Neural progenitor cell (in vitro differentiated cells): ENCODE results near the gene IRGC. TPM values are rescaled to one million over a fixed set of nuclear protein-coding genes. Genes with fewer than 3 reads are reported as not detected.

Experiments used
- DNase-seq: peaks from one replicate; pipeline ENCODE4 v3.0.0-alpha.2; 2016; ENCODE audit warnings: low spot score
- H2AFZ ChIP-seq: fragments of 200-600 bp; sonication (generic); replicated peaks from 2 replicates; pipeline ENCODE4 v1.6.1; 2016; ENCODE audit warnings: antibody characterized with exemption
- H3F3A ChIP-seq: fragments of 200-600 bp; sonication (generic); 2 replicates; pipeline ENCODE4 v1.6.1; 2016; ENCODE audit warnings: antibody characterized with exemption, low read depth
- H3K27ac ChIP-seq: fragments of 200-600 bp; sonication (generic); 2 replicates; pipeline ENCODE4 v1.5.1; 2016; ENCODE audit warnings: mild to moderate bottlenecking
- H3K27me3 ChIP-seq: fragments of 200-600 bp; sonication (generic); 2 replicates; pipeline ENCODE4 v1.6.1; 2016; ENCODE audit warnings: mild to moderate bottlenecking, moderate library complexity
- H3K36me3 ChIP-seq: fragments of 200-600 bp; sonication (generic); 2 replicates; pipeline ENCODE4 v1.5.1; 2016
- H3K4me1 ChIP-seq: fragments of 200-600 bp; sonication (generic); 2 replicates; pipeline ENCODE4 v1.6.1; 2016; ENCODE audit warnings: mixed run types
- H3K4me2 ChIP-seq: fragments of 200-600 bp; sonication (generic); 2 replicates; pipeline ENCODE4 v1.6.1; 2016
- H3K4me3 ChIP-seq: fragments of 200-600 bp; sonication (generic); 2 replicates; pipeline ENCODE4 v1.5.1; 2016
- H3K79me2 ChIP-seq: fragments of 200-600 bp; sonication (generic); 2 replicates; pipeline ENCODE4 v1.6.1; 2016; ENCODE audit warnings: low read depth
- H3K9ac ChIP-seq: fragments of 200-600 bp; sonication (generic); 2 replicates; pipeline ENCODE4 v1.6.1; 2016
- H3K9me3 ChIP-seq: fragments of 200-600 bp; sonication (generic); 2 replicates; pipeline ENCODE4 v1.5.1; 2016; ENCODE audit warnings: low read depth
- H4K20me1 ChIP-seq: fragments of 200-600 bp; sonication (generic); 2 replicates; pipeline ENCODE4 v1.6.1; 2016; ENCODE audit warnings: low read depth
- H3K27ac Mint-ChIP-seq: 3 replicates; pipeline ENCODE4 v1.8.0; 2021; ENCODE audit warnings: mixed read lengths
- H3K27me3 Mint-ChIP-seq: 2 replicates; pipeline ENCODE4 v1.8.0; 2022; ENCODE audit warnings: low read depth, mild to moderate bottlenecking, inconsistent platforms, moderate library complexity, mixed read lengths; ENCODE audit not compliant: insufficient read depth
- H3K36me3 Mint-ChIP-seq: 3 replicates; pipeline ENCODE4 v1.8.0; 2021; ENCODE audit warnings: mixed read lengths
- H3K4me1 Mint-ChIP-seq: 3 replicates; pipeline ENCODE4 v1.8.0; 2021; ENCODE audit warnings: mixed read lengths
- H3K4me3 Mint-ChIP-seq: 3 replicates; pipeline ENCODE4 v1.8.0; 2021; ENCODE audit warnings: mild to moderate bottlenecking, moderate library complexity, mixed read lengths
- H3K9me3 Mint-ChIP-seq: 3 replicates; pipeline ENCODE4 v1.8.0; 2020; ENCODE audit warnings: mixed read lengths
- EZH2 ChIP-seq: fragments of 200-600 bp; sonication (generic); IDR thresholded peaks from 2 replicates; pipeline ENCODE4 v1.6.1; 2017; ENCODE audit warnings: antibody characterized with exemption, mild to moderate bottlenecking, moderate library complexity
- EZH2phosphoT487 ChIP-seq: fragments of 200-600 bp; sonication (generic); IDR thresholded peaks from 2 replicates; pipeline ENCODE4 v1.6.1; 2017; ENCODE audit warnings: antibody characterized with exemption
- total RNA-seq: library from RNA; depleted of rRNA; stranded (reverse); fragments of >200 nt; gene quantifications from 2 replicates; pipeline ENCODE4 v1.2.3, GENCODE V29; 2015; ENCODE audit warnings: low replicate concordance
- TF ChIP-seq, protein P1 (sequence below): fragments of 200-600 bp; sonication (generic); IDR thresholded peaks from 2 replicates; pipeline ENCODE4 v1.5.1; 2017; ENCODE audit warnings: antibody characterized with exemption, mild to moderate bottlenecking

Gene IRGC
- total RNA-seq, 1 donor from 2014 or later = not detected

DNA sequence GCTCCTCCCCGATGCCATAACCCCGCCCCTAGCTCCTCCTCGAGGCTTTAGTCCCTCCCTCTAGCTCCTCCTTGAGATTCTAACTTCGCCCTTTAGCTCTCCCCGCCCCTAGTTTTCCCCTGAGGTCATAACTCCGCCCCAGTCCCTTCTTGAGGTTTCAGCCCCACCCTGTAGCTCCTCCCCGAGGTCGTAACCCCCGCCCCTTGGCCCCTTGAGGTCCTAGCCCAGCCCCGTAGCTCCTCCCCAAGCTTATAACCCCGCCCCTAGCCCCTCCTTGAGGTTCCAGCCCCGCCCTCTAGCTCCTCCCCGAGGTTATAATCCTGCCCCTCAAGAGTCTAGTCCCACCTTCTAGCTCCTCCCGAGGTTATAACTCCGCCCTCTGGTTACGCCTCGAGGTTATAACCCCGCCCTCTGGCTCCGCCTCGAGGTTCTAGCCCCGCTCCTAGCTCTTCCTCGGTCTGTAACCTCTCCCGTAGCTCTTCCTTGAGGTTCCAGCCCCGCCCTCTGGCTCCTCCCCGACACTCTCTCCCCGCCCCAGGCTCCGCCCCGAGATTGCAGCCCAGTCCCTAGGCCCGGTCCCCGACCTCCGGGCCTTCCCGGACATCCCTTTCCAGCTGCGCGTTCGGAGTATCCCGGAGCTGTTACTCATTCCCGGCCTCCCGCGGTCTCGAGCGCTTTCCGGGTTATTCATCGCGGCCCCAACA lies 47.3 kb upstream of the IRGC start:
- Mint-ChIP-seq H3K4me1 (peaks cover 31% of the 10 kb centered on the region), H3K27ac (peak overlapping the region; percentile 83)

DNA sequence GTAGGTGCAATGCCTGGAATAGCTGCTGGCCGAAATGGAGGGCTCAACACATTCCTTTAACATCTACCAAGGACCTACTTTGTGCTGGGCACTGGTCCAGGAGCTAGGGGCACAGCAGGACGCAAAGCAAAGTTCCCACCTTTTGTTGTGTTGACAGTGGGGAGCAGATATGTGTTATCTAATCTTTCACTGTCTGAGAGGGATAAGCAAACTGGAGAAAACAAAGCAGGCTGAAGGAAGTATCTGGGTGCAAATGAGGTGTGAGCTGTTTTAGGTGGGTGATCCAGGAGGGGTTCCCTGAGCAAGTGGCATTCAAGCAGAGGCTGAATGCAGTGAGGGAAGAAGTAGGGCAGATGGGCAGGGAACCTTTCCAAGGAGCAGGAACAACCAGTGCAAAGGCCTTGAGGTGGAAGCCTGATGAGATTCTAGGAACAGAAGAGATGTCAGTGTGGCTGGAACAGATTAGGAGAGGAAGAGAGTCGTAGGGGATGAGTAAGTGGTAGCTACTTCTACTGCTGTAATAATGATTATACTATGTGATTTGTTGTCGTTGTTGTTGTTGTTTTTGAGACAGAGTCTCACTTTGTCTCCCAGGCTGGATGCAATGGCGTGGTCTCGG lies 43.7 kb upstream of the IRGC start:
- H3K9me3 Mint-ChIP-seq = peaks cover 2% of the 10 kb centered on the region
- H3K36me3 Mint-ChIP-seq = peaks cover 7% of the 10 kb centered on the region
- no peak overlapping the region for H3K27ac ChIP-seq
- H4K20me1 ChIP-seq = no peaks in the 10 kb centered on the region
- H3K79me2 ChIP-seq = no peaks in the 10 kb centered on the region
- H3K4me2 ChIP-seq = no peak overlapping the region
- peaks cover 19% of the 10 kb centered on the region for H3K4me1 ChIP-seq
- no peak overlapping the region for H3K9ac ChIP-seq
- no peak overlapping the region for H3K4me3 ChIP-seq
- H3K27me3 ChIP-seq = peaks cover 30% of the 10 kb centered on the region
- H3K36me3 ChIP-seq = no peaks in the 10 kb centered on the region
- peaks cover 26% of the 10 kb centered on the region for H3K27me3 Mint-ChIP-seq
- no peak overlapping the region for H3K4me3 Mint-ChIP-seq
- H3K9me3 ChIP-seq = no peaks in the 10 kb centered on the region
- TF ChIP-seq, protein P1, sequence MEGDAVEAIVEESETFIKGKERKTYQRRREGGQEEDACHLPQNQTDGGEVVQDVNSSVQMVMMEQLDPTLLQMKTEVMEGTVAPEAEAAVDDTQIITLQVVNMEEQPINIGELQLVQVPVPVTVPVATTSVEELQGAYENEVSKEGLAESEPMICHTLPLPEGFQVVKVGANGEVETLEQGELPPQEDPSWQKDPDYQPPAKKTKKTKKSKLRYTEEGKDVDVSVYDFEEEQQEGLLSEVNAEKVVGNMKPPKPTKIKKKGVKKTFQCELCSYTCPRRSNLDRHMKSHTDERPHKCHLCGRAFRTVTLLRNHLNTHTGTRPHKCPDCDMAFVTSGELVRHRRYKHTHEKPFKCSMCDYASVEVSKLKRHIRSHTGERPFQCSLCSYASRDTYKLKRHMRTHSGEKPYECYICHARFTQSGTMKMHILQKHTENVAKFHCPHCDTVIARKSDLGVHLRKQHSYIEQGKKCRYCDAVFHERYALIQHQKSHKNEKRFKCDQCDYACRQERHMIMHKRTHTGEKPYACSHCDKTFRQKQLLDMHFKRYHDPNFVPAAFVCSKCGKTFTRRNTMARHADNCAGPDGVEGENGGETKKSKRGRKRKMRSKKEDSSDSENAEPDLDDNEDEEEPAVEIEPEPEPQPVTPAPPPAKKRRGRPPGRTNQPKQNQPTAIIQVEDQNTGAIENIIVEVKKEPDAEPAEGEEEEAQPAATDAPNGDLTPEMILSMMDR = no peak
- TF ChIP-seq EZH2 (no peak), EZH2phosphoT487 (no peak)
- H3F3A ChIP-seq = peaks cover 27% of the 10 kb centered on the region
- DNase-seq = peak; percentile 27
- no peak overlapping the region for H2AFZ ChIP-seq
- peaks cover 28% of the 10 kb centered on the region for H3K4me1 Mint-ChIP-seq
- peak overlapping the region; percentile 29 for H3K27ac Mint-ChIP-seq

More for the DNA sequence above, 47.3 kb upstream of the IRGC start:
- peak overlapping the region; percentile 52 for H3K4me3 ChIP-seq
- no peaks in the 10 kb centered on the region for H3K9me3 ChIP-seq
- no peaks in the 10 kb centered on the region for H3K36me3 ChIP-seq
- H3K79me2 ChIP-seq = no peaks in the 10 kb centered on the region
- no peaks in the 10 kb centered on the region for H4K20me1 ChIP-seq
- H3K9me3 Mint-ChIP-seq = peaks cover 2% of the 10 kb centered on the region
- peak overlapping the region; percentile 86 for H3K4me3 Mint-ChIP-seq
- no peak overlapping the region for H3K27ac ChIP-seq
- H3K27me3 ChIP-seq = peaks cover 33% of the 10 kb centered on the region
- H3K27me3 Mint-ChIP-seq = peaks cover 27% of the 10 kb centered on the region
- H3K4me2 ChIP-seq = peak overlapping the region; percentile 71
- H3K4me1 ChIP-seq = peaks cover 19% of the 10 kb centered on the region
- peaks cover 29% of the 10 kb centered on the region for H3F3A ChIP-seq
- peak; percentile 100 for DNase-seq
- H2AFZ ChIP-seq = peak overlapping the region; percentile 77
- H3K36me3 Mint-ChIP-seq = peaks cover 19% of the 10 kb centered on the region
- no peak overlapping the region for H3K9ac ChIP-seq
- no peak for TF ChIP-seq EZH2
- TF ChIP-seq EZH2phosphoT487 = no peak
- TF ChIP-seq, protein P1 = no peak

DNA sequence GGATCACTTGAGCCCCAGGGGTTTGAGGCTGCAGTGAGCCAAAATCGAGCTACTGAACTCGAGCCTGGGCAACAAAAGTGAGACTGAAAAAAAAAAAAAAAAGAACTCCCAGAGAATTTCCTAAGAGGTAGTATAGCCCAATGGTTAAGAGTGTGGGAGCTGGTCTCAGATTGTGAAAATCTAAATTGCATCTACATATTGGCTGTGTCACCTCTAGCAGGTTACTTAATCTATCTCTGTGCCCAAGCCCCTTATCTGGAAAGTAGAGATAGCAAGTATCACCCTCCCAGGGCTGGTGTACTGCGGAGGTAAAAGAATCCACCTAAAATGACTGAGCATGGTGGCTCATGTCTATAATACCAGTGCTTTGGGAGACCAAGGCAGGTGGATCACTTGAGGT lies 42.2 kb upstream of the IRGC start:
- no peak for DNase-seq
- Histone ChIP-seq H3K4me3 (no peak overlapping the region), H3K4me2 (no peak overlapping the region), H3F3A (peaks cover 19% of the 10 kb centered on the region), H3K27me3 (peaks cover 27% of the 10 kb centered on the region), H3K9ac (no peak overlapping the region), H4K20me1 (no peaks in the 10 kb centered on the region), H3K4me1 (peaks cover 13% of the 10 kb centered on the region), H3K36me3 (no peaks in the 10 kb centered on the region), H3K9me3 (no peaks in the 10 kb centered on the region), H3K79me2 (no peaks in the 10 kb centered on the region), H3K27ac (no peak overlapping the region), H2AFZ (no peak overlapping the region)
- peaks cover 23% of the 10 kb centered on the region for H3K27me3 Mint-ChIP-seq
- TF ChIP-seq EZH2 (no peak), EZH2phosphoT487 (no peak)
- TF ChIP-seq, protein P1 = no peak
- no peaks in the 10 kb centered on the region for H3K36me3 Mint-ChIP-seq
- no peak overlapping the region for H3K27ac Mint-ChIP-seq
- no peaks in the 10 kb centered on the region for H3K9me3 Mint-ChIP-seq
- H3K4me3 Mint-ChIP-seq = no peak overlapping the region
- peaks cover 19% of the 10 kb centered on the region for H3K4me1 Mint-ChIP-seq
